ENCODE results near the gene MEGF11. TPM values are rescaled to one million over a fixed set of nuclear protein-coding genes. Genes with fewer than 3 reads are reported as not detected.

The MEGF11 gene
- total RNA-seq, 3 donors from 2014 or later (not counting 1 experiment from before 2014, with no cell fraction given), result not detected

DNA sequence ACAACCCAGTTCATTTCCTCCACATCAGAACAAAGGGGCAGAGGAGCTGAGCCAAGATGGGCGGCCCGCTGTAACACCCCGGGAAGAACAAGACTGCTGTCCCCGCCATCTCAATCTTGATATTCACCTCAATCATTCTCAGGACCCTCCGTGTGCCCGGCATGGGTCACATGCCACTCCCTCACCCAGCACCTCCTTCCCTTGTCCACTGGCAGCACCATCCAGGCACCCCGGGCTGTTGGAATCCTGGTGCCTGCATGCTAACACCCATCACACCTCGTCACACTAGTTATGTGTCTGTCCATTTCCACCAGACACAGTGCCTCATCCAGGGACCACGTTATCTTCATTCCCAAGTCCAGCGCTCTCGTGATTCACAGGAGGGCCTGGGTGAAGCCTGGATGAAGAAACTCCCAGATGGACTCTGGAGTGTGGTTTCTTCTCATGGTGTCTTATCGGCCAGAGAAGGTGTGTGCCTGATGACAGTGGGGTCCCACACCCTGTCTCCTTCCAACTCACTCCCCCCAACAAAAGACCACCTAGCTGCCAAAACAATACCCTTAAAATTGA is 16.7 kb downstream of the MEGF11 start:
- no peaks in the 10 kb centered on the region for H3K4me1 ChIP-seq (ENCODE audit: control insufficient read depth, insufficient read depth, low read length)
- no peaks in the 10 kb centered on the region for H3K4me1 Mint-ChIP-seq
- H3K4me3 ChIP-seq (ENCODE audit: low read length), result no peak overlapping the region
- no peaks in the 10 kb centered on the region for H3K36me3 ChIP-seq (ENCODE audit: control insufficient read depth, insufficient read depth, low read length)
- H3K27me3 ChIP-seq (ENCODE audit: control insufficient read depth, insufficient read depth, low read length), result no peaks in the 10 kb centered on the region
- ATAC-seq (no peak), DNase-seq (no peak)
- H3K36me3 Mint-ChIP-seq, result no peaks in the 10 kb centered on the region
- H3K9me3 ChIP-seq (ENCODE audit: control insufficient read depth, insufficient read depth, low read length), result no peaks in the 10 kb centered on the region
- 72% methylated on average over 12 of the region's 12 CpGs for WGBS (ENCODE audit: insufficient coverage)
- H3K27ac Mint-ChIP-seq, result no peak overlapping the region
- H3K27ac ChIP-seq (ENCODE audit: low read length), result no peak overlapping the region
- TF ChIP-seq, protein P1, sequence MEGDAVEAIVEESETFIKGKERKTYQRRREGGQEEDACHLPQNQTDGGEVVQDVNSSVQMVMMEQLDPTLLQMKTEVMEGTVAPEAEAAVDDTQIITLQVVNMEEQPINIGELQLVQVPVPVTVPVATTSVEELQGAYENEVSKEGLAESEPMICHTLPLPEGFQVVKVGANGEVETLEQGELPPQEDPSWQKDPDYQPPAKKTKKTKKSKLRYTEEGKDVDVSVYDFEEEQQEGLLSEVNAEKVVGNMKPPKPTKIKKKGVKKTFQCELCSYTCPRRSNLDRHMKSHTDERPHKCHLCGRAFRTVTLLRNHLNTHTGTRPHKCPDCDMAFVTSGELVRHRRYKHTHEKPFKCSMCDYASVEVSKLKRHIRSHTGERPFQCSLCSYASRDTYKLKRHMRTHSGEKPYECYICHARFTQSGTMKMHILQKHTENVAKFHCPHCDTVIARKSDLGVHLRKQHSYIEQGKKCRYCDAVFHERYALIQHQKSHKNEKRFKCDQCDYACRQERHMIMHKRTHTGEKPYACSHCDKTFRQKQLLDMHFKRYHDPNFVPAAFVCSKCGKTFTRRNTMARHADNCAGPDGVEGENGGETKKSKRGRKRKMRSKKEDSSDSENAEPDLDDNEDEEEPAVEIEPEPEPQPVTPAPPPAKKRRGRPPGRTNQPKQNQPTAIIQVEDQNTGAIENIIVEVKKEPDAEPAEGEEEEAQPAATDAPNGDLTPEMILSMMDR (IDR thresholded peaks at IDR 0.05), result no peak
- no peak overlapping the region for H3K4me3 Mint-ChIP-seq
- H3K27me3 Mint-ChIP-seq (ENCODE audit: low read depth in 2 of 2), result peaks cover 14 to 31% of the 10 kb centered on the region in 2 donors
- intact Hi-C loops (cut with micrococcal nuclease), result no loop called here
- H3K9me3 Mint-ChIP-seq, result no peaks in the 10 kb centered on the region

DNA sequence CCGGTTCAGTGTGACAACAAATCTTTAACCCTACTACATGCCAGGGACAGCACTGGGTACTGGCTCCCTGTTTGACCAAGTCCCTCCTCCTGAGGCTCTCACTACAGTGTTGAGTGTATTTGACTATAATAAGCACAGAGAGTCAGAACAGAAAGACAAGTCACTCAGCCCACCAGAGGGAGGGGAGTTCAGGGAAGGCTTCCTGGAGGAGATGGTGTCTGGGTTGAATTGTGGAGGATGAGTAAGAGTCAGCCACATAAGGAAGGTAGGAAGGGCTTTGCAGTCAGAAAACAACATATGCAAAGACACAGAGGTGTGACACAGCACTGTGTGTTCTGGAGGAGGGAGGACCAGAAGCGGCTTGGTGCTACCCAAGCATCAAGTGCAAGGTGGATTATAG is 17.7 kb downstream of the MEGF11 start:
- Mint-ChIP-seq H3K4me3 (no peak overlapping the region), H3K27ac (no peak overlapping the region), H3K36me3 (no peaks in the 10 kb centered on the region), H3K27me3 (ENCODE audit: low read depth in 2 of 2) (peaks cover 14 to 23% of the 10 kb centered on the region in 2 donors), H3K4me1 (no peaks in the 10 kb centered on the region), H3K9me3 (no peaks in the 10 kb centered on the region)
- H3K27me3 ChIP-seq (ENCODE audit: control insufficient read depth, insufficient read depth, low read length), result no peaks in the 10 kb centered on the region
- H3K4me3 ChIP-seq (ENCODE audit: low read length), result no peak overlapping the region
- DNase-seq (no peak), ATAC-seq (no peak)
- TF ChIP-seq, protein P1 (IDR thresholded peaks at IDR 0.05), result no peak
- 77% methylated on average over 2 of the region's 2 CpGs for WGBS (ENCODE audit: insufficient coverage)
- no peak overlapping the region for H3K27ac ChIP-seq (ENCODE audit: low read length)
- no peaks in the 10 kb centered on the region for H3K4me1 ChIP-seq (ENCODE audit: control insufficient read depth, insufficient read depth, low read length)
- H3K36me3 ChIP-seq (ENCODE audit: control insufficient read depth, insufficient read depth, low read length), result no peaks in the 10 kb centered on the region
- no peaks in the 10 kb centered on the region for H3K9me3 ChIP-seq (ENCODE audit: control insufficient read depth, insufficient read depth, low read length)
- intact Hi-C loops (cut with micrococcal nuclease), result no loop called here

DNA sequence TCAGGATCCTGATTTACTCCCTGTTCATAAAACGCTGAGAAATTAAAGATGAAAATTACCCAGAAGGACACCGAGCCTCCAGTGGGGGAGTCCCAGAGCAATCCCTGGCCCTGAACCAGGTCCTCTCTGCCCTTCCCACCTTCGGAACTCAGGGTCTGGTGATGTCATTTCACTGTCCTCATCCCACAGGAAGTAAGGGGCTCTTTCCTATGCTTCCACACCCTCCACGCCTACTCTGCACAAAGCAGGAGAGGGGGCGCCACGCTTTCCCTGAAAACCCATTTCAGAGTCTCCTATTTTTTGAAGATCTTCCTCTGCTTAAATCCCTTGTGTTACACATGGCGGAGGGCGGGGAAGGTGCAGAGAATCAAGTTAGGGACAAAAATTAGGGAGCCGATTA is 18.8 kb downstream of the MEGF11 start:
- no peaks in the 10 kb centered on the region for H3K9me3 Mint-ChIP-seq
- peaks cover 14 to 26% of the 10 kb centered on the region in 2 donors for H3K27me3 Mint-ChIP-seq (ENCODE audit: low read depth in 2 of 2)

More for the DNA sequence above, 18.8 kb downstream of the MEGF11 start:
- TF ChIP-seq, protein P1 (IDR thresholded peaks at IDR 0.05), result no peak
- 70% methylated on average over 9 of the region's 9 CpGs for WGBS (ENCODE audit: insufficient coverage)
- DNase-seq, result no peak
- intact Hi-C loops (cut with micrococcal nuclease), result no loop called here
- Mint-ChIP-seq H3K27ac (no peak overlapping the region), H3K36me3 (no peaks in the 10 kb centered on the region), H3K4me3 (no peak overlapping the region), H3K4me1 (no peaks in the 10 kb centered on the region)
- Histone ChIP-seq H3K9me3 (ENCODE audit: control insufficient read depth, insufficient read depth, low read length) (no peaks in the 10 kb centered on the region), H3K4me1 (ENCODE audit: control insufficient read depth, insufficient read depth, low read length) (no peaks in the 10 kb centered on the region), H3K27ac (ENCODE audit: low read length) (no peak overlapping the region), H3K27me3 (ENCODE audit: control insufficient read depth, insufficient read depth, low read length) (no peaks in the 10 kb centered on the region), H3K36me3 (ENCODE audit: control insufficient read depth, insufficient read depth, low read length) (no peaks in the 10 kb centered on the region), H3K4me3 (ENCODE audit: low read length) (no peak overlapping the region)
- no peak for ATAC-seq
